HepG2 (cell line): Measurements from ENCODE around the gene PRSS27. TPM values are rescaled to one million over a fixed set of nuclear protein-coding genes. Genes with fewer than 3 reads are reported as not detected.

ENCODE experiments used
- CBX5 ChIP-seq: sonication (generic); formaldehyde crosslinking; IDR thresholded peaks from 2 replicates; pipeline ENCODE4 v1.4.0; 2020; ENCODE audit warnings: missing genetic modification reagents, borderline replicate concordance
- ELF4 ChIP-seq: sonication (generic); formaldehyde crosslinking; IDR thresholded peaks from 2 replicates; pipeline ENCODE4 v1.5.0; 2020; ENCODE audit warnings: missing genetic modification reagents, mild to moderate bottlenecking, moderate library complexity, borderline replicate concordance
- ETV5 ChIP-seq: IDR thresholded peaks from 2 replicates; pipeline ENCODE4 v1.6.1; 2018; ENCODE audit warnings: missing biosample characterization, missing genetic modification reagents, inconsistent platforms, borderline replicate concordance
- GTF3A ChIP-seq: sonication (generic); formaldehyde crosslinking; conservative IDR thresholded peaks from 2 replicates; pipeline ENCODE4 v1.4.0; 2020; ENCODE audit warnings: mild to moderate bottlenecking, missing genetic modification reagents
- HHEX ChIP-seq: IDR thresholded peaks from 2 replicates; pipeline ENCODE4 v1.6.1; 2016; ENCODE audit warnings: control low read depth
- HMGXB4 ChIP-seq, 2 experiments: sonication (generic) in 1 of 2; formaldehyde crosslinking in 1 of 2; IDR thresholded peaks; 2 replicates each; pipeline versions ENCODE4 v1.4.0 to v1.6.1; 2018 to 2020; ENCODE audit warnings: missing genetic modification reagents in 2 of 2, borderline replicate concordance in 1 of 2, low read depth in 1 of 2, mild to moderate bottlenecking in 1 of 2, missing biosample characterization in 1 of 2
- HNRNPK ChIP-seq: fragments of 200-400 bp; formaldehyde crosslinking; IDR thresholded peaks from 2 replicates; pipeline ENCODE4 v1.6.1; 2018; ENCODE audit warnings: low read length, low read depth, moderate library complexity, mild to moderate bottlenecking; ENCODE audit not compliant: poor library complexity, severe bottlenecking
- HNRNPLL ChIP-seq: fragments of 200-400 bp; formaldehyde crosslinking; IDR thresholded peaks from 2 replicates; pipeline ENCODE4 v1.6.1; 2017; ENCODE audit warnings: mild to moderate bottlenecking, low read depth, low read length; ENCODE audit not compliant: poor library complexity, severe bottlenecking
- KLF11 ChIP-seq: IDR thresholded peaks from 2 replicates; pipeline ENCODE4 v1.6.1; 2016; ENCODE audit warnings: missing compliant biosample characterization
- MED8 ChIP-seq: sonication (generic); formaldehyde crosslinking; IDR thresholded peaks from 2 replicates; pipeline ENCODE4 v1.8.1; 2023; ENCODE audit warnings: mild to moderate bottlenecking, missing genetic modification reagents; ENCODE audit not compliant: insufficient replicate concordance
- PBX3 ChIP-seq: sonication (generic); formaldehyde crosslinking; IDR thresholded peaks from 2 replicates; pipeline ENCODE4 v1.8.1; 2023; ENCODE audit warnings: missing genetic modification reagents, inconsistent platforms, borderline replicate concordance
- SOX5 ChIP-seq: IDR thresholded peaks from 2 replicates; pipeline ENCODE4 v1.6.1; 2016; ENCODE audit warnings: borderline replicate concordance
- TFAP4 ChIP-seq: sonication (generic); IDR thresholded peaks from 2 replicates; pipeline ENCODE4 v1.6.1; 2016; ENCODE audit warnings: low read depth, borderline replicate concordance
- TOPORS ChIP-seq: sonication (generic); formaldehyde crosslinking; IDR thresholded peaks from 2 replicates; pipeline ENCODE4 v1.8.0; 2023; ENCODE audit warnings: mild to moderate bottlenecking, missing genetic modification reagents
- ZFX ChIP-seq: sonication (generic); formaldehyde crosslinking; IDR thresholded peaks from 2 replicates; pipeline ENCODE4 v1.4.0; 2020; ENCODE audit warnings: mild to moderate bottlenecking, low read depth, missing genetic modification reagents, moderate library complexity
- ZFYVE20 ChIP-seq: sonication (generic); formaldehyde crosslinking; IDR thresholded peaks from 2 replicates; pipeline ENCODE4 v1.8.0; 2023; ENCODE audit warnings: low read depth, mild to moderate bottlenecking, moderate library complexity, missing genetic modification reagents, borderline replicate concordance
- ZNF138 ChIP-seq: sonication (generic); formaldehyde crosslinking; IDR thresholded peaks from 2 replicates; pipeline ENCODE4 v1.5.0; 2020; ENCODE audit warnings: mild to moderate bottlenecking, low read depth, missing genetic modification reagents
- ZNF329 ChIP-seq: sonication (generic); formaldehyde crosslinking; IDR thresholded peaks from 2 replicates; pipeline ENCODE4 v1.9.0; 2021; ENCODE audit warnings: low read depth, mild to moderate bottlenecking, missing genetic modification reagents
- ZNF337 ChIP-seq: sonication (generic); formaldehyde crosslinking; IDR thresholded peaks from 2 replicates; pipeline ENCODE4 v1.5.1; 2020; ENCODE audit warnings: missing genetic modification reagents, low read depth, mild to moderate bottlenecking, borderline replicate concordance
- ZNF33B ChIP-seq: sonication (generic); formaldehyde crosslinking; IDR thresholded peaks from 2 replicates; pipeline ENCODE4 v1.5.1; 2020; ENCODE audit warnings: mild to moderate bottlenecking, missing genetic modification reagents
- ZNF607 ChIP-seq: sonication (generic); formaldehyde crosslinking; IDR thresholded peaks from 2 replicates; pipeline ENCODE4 v1.5.1; 2020; ENCODE audit warnings: missing genetic modification reagents, mild to moderate bottlenecking, borderline replicate concordance
- ZNF7 ChIP-seq: IDR thresholded peaks from 2 replicates; pipeline ENCODE4 v1.6.1; 2016; ENCODE audit warnings: missing biosample characterization, missing genetic modification reagents
- ZNF883 ChIP-seq: sonication (generic); formaldehyde crosslinking; IDR thresholded peaks from 2 replicates; pipeline ENCODE4 v1.5.1; 2020; ENCODE audit warnings: mild to moderate bottlenecking, missing genetic modification reagents; ENCODE audit errors: not compliant biosample characterization
- polyA plus RNA-seq, 8 experiments: library from polyadenylated mRNA; depleted of rRNA in 3 of 8; stranded (reverse) in 7 of 8; unstranded in 1 of 8; fragments of >200 nt; fragmentation: Illumina TruSeq in 4 of 8; extraction: Trizol in 4 of 8; gene quantifications; 2 replicates each; pipeline versions ENCODE4 v1.2.1 to v1.2.3, GENCODE V29; 2011 to 2016; ENCODE audit warnings: low read depth in 4 of 8, missing spikeins in 1 of 8, mixed read lengths in 1 of 8; ENCODE audit not compliant: insufficient read depth in 1 of 8
- total RNA-seq, 5 experiments: library from RNA; depleted of rRNA; stranded (reverse); fragments of >200 nt; fragmentation: Illumina TruSeq; extraction: Trizol; gene quantifications; 2 replicates each; pipeline ENCODE4 v1.2.3, GENCODE V29; 2016; ENCODE audit warnings: low read depth in 1 of 5
- TF ChIP-seq, protein P1 (sequence below): sonication (generic); formaldehyde crosslinking; IDR thresholded peaks from 2 replicates; pipeline ENCODE4 v1.4.0; 2020; ENCODE audit warnings: missing genetic modification reagents

PRSS27 gene
- total and polyA plus RNA-seq, 2 of the 13 experiments (the other 11 are each of a cell fraction or from before 2014, with no cell fraction given): 0.20 to 0.73 TPM

DNA sequence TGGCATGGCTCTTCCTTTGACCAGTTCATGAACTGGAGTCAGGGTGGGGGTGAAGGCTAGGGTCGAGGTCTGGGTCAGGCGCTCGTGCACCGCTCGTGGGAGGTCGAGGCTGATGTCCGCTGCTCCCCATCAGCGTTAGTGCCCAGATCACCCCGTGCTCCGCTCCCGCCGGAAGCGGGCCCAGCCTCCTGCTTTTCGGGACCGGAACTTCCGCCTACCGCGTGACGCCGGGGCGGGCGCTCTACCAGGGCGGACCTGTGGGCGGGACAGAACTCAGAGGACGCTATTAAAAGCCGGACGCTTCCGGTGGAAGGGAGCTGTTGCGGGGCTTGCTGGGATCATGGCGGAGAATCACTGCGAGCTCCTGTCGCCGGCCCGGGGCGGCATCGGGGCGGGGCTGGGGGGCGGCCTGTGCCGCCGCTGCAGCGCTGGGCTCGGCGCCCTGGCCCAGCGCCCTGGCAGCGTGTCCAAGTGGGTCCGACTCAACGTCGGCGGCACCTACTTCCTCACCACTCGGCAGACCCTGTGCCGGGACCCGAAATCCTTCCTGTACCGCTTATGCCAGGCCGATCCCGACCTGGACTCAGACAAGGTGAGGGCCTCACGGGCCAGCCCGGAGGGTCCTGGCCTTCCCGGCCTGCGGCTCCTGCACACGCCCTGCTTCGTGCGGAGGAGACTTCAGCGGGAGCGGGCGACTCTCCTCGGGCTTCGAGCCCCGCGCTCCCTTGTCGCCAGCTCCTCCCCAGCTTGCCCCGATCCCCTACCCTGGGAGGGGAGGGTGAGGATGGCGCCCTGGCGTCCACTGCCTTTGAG lies 37.6 kb downstream of the PRSS27 start, which contains the start of gene KCTD5 (continued):
- TF ChIP-seq GTF3A (CRISPR knock-in tag): peak; percentile 86; the same call in 1 of the 2 replicates
- TF ChIP-seq ZNF7: no peak
- peak; percentile 84 for TF ChIP-seq ZNF883 (CRISPR knock-in tag)
- peak; percentile 98; the same call in 1 of the 2 replicates for TF ChIP-seq CBX5
- TF ChIP-seq ELF4 (CRISPR knock-in tag): peak; percentile 91
- peak; percentile 20; the same call in 1 of the 2 replicates for TF ChIP-seq TFAP4
- TF ChIP-seq TOPORS: peak; percentile 93
- TF ChIP-seq PBX3 (CRISPR knock-in tag): peak; percentile 73; the same call in 1 of the 2 replicates
- TF ChIP-seq ZNF33B (CRISPR knock-in tag): 0 out of 2 replicates have a peak, but pooled peaks have one; percentile 84
- TF ChIP-seq, protein P1, sequence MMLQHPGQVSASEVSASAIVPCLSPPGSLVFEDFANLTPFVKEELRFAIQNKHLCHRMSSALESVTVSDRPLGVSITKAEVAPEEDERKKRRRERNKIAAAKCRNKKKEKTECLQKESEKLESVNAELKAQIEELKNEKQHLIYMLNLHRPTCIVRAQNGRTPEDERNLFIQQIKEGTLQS: peak; percentile 45; the same call in 1 of the 2 replicates
- peak; percentile 83; the same call in 1 of the 2 replicates for TF ChIP-seq ZNF138 (CRISPR knock-in tag)
- peak; percentile 77; the same call in 1 of the 2 replicates for TF ChIP-seq ZNF329 (CRISPR knock-in tag)
- TF ChIP-seq ZFX: peak; percentile 96
- TF ChIP-seq KLF11 (CRISPR knock-in tag): peak; percentile 93
- TF ChIP-seq MED8 (CRISPR knock-in tag): peak; percentile 17
- 0 out of 2 replicates have a peak, but pooled peaks have one; percentile 38 for TF ChIP-seq ZNF337 (CRISPR knock-in tag)
- TF ChIP-seq HNRNPK: peak; percentile 40
- TF ChIP-seq ZNF607 (CRISPR knock-in tag): peak; percentile 96
- TF ChIP-seq HNRNPLL: peak; percentile 67
- TF ChIP-seq HHEX: no peak
- TF ChIP-seq SOX5 (CRISPR knock-in tag): peak; percentile 66; the same call in 1 of the 2 replicates
- TF ChIP-seq ETV5: peak; percentile 96
- TF ChIP-seq ZFYVE20 (CRISPR knock-in tag): no peak
- TF ChIP-seq HMGXB4 (CRISPR knock-in tag; IDR thresholded peaks at IDR 0.05; ENCODE audit: borderline replicate concordance in 1 of 2, low read depth in 1 of 2): peak; percentile 91 to 94
